ENCODE measurements around the gene KCNAB2.

GRCh38 chr1:6013491-6013890, 32.2 kb upstream of the KCNAB2 start:
- no peak for TF ChIP-seq CTCF (conservative IDR thresholded peaks at IDR 0.05; ENCODE audit: low read length)
- no peak for TF ChIP-seq EZH2phosphoT487 (IDR thresholded peaks at IDR 0.05; ENCODE audit: borderline replicate concordance)
